T-helper 1 cell treated with Interleukin-12 subunit alpha and Interleukin-12 subunit beta and Interleukin-4 antibody, amounts not matched to agents 30 ng/mL and 1 ng/mL, for 36 hours (primary cell): ENCODE measurements around the gene MDM2. TPM values are rescaled to one million over a fixed set of nuclear protein-coding genes. Genes with fewer than 3 reads are reported as not detected.

Experiments used
- intact Hi-C: fragments of 100-400 bp; cut with micrococcal nuclease; formaldehyde crosslinking; loops from one replicate; pipeline ENCODE4 v1.15.1; 2024
- total RNA-seq: library from RNA; stranded (reverse); gene quantifications from 2 replicates; pipeline ENCODE4 v1.2.3, GENCODE V29; 2022

MDM2 gene
- total RNA-seq, 1 donor from 2014 or later = 337 TPM

GRCh38 chr12:68899251-68899771 lies 91.3 kb downstream of the MDM2 start:
- intact Hi-C loops = no loop called here

DNA sequence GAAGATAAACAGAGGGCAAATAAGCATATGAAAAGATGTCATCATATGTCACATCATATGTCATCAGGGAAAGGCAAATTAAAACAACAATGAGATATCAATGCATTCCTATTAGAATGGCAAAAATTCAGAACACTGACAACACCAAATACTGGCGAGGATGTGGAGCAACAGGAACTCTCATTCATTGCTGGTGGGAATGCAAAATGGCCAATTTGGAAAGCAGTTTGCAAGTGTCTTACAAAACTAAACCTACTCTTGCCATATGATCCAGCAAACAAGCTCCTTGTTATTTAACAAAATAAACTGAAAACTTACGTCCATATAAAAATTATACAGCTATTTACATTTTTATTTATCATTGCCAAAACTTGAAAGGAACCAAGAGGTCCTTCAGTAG lies 92.3 kb downstream of the MDM2 start:
- intact Hi-C loops = no loop called here

Other genes starting within 250 kb of the MDM2 start
- gene RAP1B, start 197.3 kb upstream of the MDM2 start, total RNA-seq = 253 and 268 TPM in 2 replicates
- 79.2 and 93.6 TPM in 2 replicates for gene NUP107, start 121.2 kb upstream of the MDM2 start, total RNA-seq
- gene SLC35E3, start 62.0 kb upstream of the MDM2 start, total RNA-seq = 8.5 and 8.9 TPM in 2 replicates
- gene CPM, start 125.0 kb downstream of the MDM2 start, total RNA-seq = 7.7 and 9.6 TPM in 2 replicates